H1 (cell line): ENCODE measurements around the gene SDC4. TPM values are rescaled to one million over a fixed set of nuclear protein-coding genes. Genes with fewer than 3 reads are reported as not detected.

Experiments
- CTCF ChIA-PET: fragments of 300-600 bp; sonication (Branson Sonifier 250); formaldehyde crosslinking; loops from one replicate; lab custom pipeline; 2021; ENCODE audit not compliant: partially characterized antibody; lab: Charles Lee
- POLR2A ChIA-PET: fragments of 300-600 bp; sonication (Branson Sonifier 250); formaldehyde crosslinking; loops from one replicate; lab custom pipeline; 2021; ENCODE audit warnings: inconsistent platforms; ENCODE audit not compliant: partially characterized antibody; lab: Charles Lee
- DNase-seq, 2 experiments: peaks; one replicate each; pipeline versions ENCODE4 v3.0.0 to v3.0.0-alpha.2; 2010 to 2022; ENCODE audit warnings: low spot score in 2 of 2, low read depth in 1 of 2, mixed read lengths in 1 of 2
- FAIRE-seq: peaks from 2 replicates; lab custom pipeline; 2011; peaks lifted over from hg19 to GRCh38; lab: Jason Lieb, UNC
- H2AFZ ChIP-seq: 2 replicates; pipeline ENCODE4 v1.8.1; 2012; ENCODE audit warnings: low read length, inconsistent platforms
- H2AK5ac ChIP-seq: 2 replicates; pipeline ENCODE4 v1.6.1; 2013; ENCODE audit warnings: low read depth, low read length
- H2BK120ac ChIP-seq: replicated peaks from 2 replicates; pipeline ENCODE3; 2013; ENCODE audit warnings: low read depth, low read length, inconsistent platforms
- H2BK12ac ChIP-seq: 2 replicates; pipeline ENCODE4 v1.6.1; 2013; ENCODE audit warnings: low read depth, low read length
- H2BK15ac ChIP-seq: 2 replicates; pipeline ENCODE4 v1.6.1; 2013; ENCODE audit warnings: low read length
- H2BK20ac ChIP-seq: 2 replicates; pipeline ENCODE4 v1.6.1; 2013; ENCODE audit warnings: low read length
- H2BK5ac ChIP-seq: 2 replicates; pipeline ENCODE4 v1.6.1; 2013; ENCODE audit warnings: low read depth, low read length
- H3K14ac ChIP-seq: 2 replicates; pipeline ENCODE4 v1.6.1; 2013; ENCODE audit warnings: inconsistent platforms; ENCODE audit not compliant: insufficient read length
- H3K18ac ChIP-seq: 2 replicates; pipeline ENCODE4 v1.6.1; 2013; ENCODE audit warnings: low read length; ENCODE audit errors: extremely low read depth
- H3K23ac ChIP-seq: 2 replicates; pipeline ENCODE4 v1.6.1; 2013; ENCODE audit warnings: inconsistent platforms; ENCODE audit not compliant: insufficient read length
- H3K23me2 ChIP-seq: 2 replicates; pipeline ENCODE4 v1.6.1; 2013; ENCODE audit warnings: low read depth, low read length
- H3K27ac ChIP-seq: 2 replicates; pipeline ENCODE4 v1.6.1; 2011; ENCODE audit warnings: low read depth, low read length, inconsistent platforms
- H3K27me3 ChIP-seq, 4 experiments: replicated peaks in 1 of 4; 1 replicate in 1 of 4; 2 replicates in 3 of 4; pipeline versions ENCODE4 v1.6.1 to v1.8.1; 2011 to 2013; ENCODE audit warnings: low read length in 3 of 4, mild to moderate bottlenecking in 3 of 4, inconsistent platforms in 2 of 4, mixed read lengths in 2 of 4, moderate library complexity in 1 of 4; ENCODE audit not compliant: control insufficient read depth in 3 of 4, insufficient read depth in 3 of 4; ENCODE audit errors: extremely low read depth in 1 of 4
- H3K36me3 ChIP-seq, 4 experiments: 2 replicates each; pipeline versions ENCODE4 v1.6.1 to v1.8.1; 2011 to 2013; ENCODE audit warnings: mild to moderate bottlenecking in 4 of 4, low read length in 3 of 4, moderate library complexity in 2 of 4, control low read depth in 1 of 4, inconsistent platforms in 1 of 4; ENCODE audit not compliant: insufficient read depth in 4 of 4, control insufficient read depth in 2 of 4
- H3K4ac ChIP-seq: replicated peaks from 2 replicates; pipeline ENCODE3; 2013; ENCODE audit warnings: low read length, low read depth, mixed read lengths, inconsistent platforms; ENCODE audit not compliant: insufficient read length
- H3K4me1 ChIP-seq, 4 experiments: replicated peaks in 1 of 4; 1 replicate in 1 of 4; 2 replicates in 3 of 4; pipeline versions ENCODE4 v1.6.1 to v1.8.1; 2011 to 2013; ENCODE audit warnings: low read length in 3 of 4, inconsistent platforms in 2 of 4, mixed read lengths in 1 of 4; ENCODE audit not compliant: insufficient read depth in 4 of 4, control insufficient read depth in 3 of 4
- H3K4me2 ChIP-seq, 2 experiments: 2 replicates each; pipeline versions ENCODE4 v1.6.1 to v1.8.1; 2011 to 2013; ENCODE audit warnings: low read depth in 2 of 2, low read length in 2 of 2, control low read depth in 1 of 2, inconsistent platforms in 1 of 2, mild to moderate bottlenecking in 1 of 2; ENCODE audit not compliant: insufficient read depth in 1 of 2
- H3K4me3 ChIP-seq, 4 experiments: fragments of 200-600, 300-600 bp in 1 of 4; sonication (generic), shearing (Covaris generic), sonication (Bioruptor Twin) in 1 of 4; 2 replicates each; pipeline versions ENCODE4 v1.5.1 to v1.8.1; 2011 to 2016; ENCODE audit warnings: low read length in 4 of 4, low read depth in 3 of 4, control low read depth in 2 of 4, inconsistent platforms in 2 of 4, mild to moderate bottlenecking in 2 of 4, mixed read lengths in 1 of 4, moderate library complexity in 1 of 4; ENCODE audit not compliant: insufficient read depth in 2 of 4; ENCODE audit errors: extremely low read depth in 1 of 4
- H3K56ac ChIP-seq: replicated peaks from 2 replicates; pipeline ENCODE3; 2013; ENCODE audit warnings: low read depth, mild to moderate bottlenecking, mixed read lengths, low read length, inconsistent platforms; ENCODE audit not compliant: insufficient read length
- H3K79me1 ChIP-seq: 2 replicates; pipeline ENCODE4 v1.6.1; 2013; ENCODE audit warnings: low read depth, low read length, control low read depth
- H3K79me2 ChIP-seq, 2 experiments: 2 replicates each; pipeline versions ENCODE4 v1.6.1 to v1.8.1; 2012 to 2013; ENCODE audit warnings: low read length in 2 of 2, mild to moderate bottlenecking in 2 of 2, inconsistent platforms in 1 of 2; ENCODE audit not compliant: insufficient read depth in 2 of 2, control insufficient read depth in 1 of 2
- H3K9ac ChIP-seq, 4 experiments: replicated peaks in 1 of 4; 1 replicate in 1 of 4; 2 replicates in 3 of 4; pipeline versions ENCODE4 v1.6.1 to v1.8.1; 2011 to 2013; ENCODE audit warnings: low read depth in 3 of 4, low read length in 3 of 4, control low read depth in 2 of 4, mild to moderate bottlenecking in 2 of 4, moderate library complexity in 2 of 4, inconsistent platforms in 1 of 4; ENCODE audit errors: extremely low read depth in 1 of 4
- H3K9me3 ChIP-seq, 2 experiments: 2 replicates each; pipeline versions ENCODE4 v1.6.1 to v1.8.1; 2012 to 2013; ENCODE audit warnings: mild to moderate bottlenecking in 2 of 2, moderate library complexity in 2 of 2, control low read depth in 1 of 2, inconsistent platforms in 1 of 2, low read depth in 1 of 2, low read length in 1 of 2, mixed read lengths in 1 of 2; ENCODE audit not compliant: insufficient read depth in 2 of 2
- H4K20me1 ChIP-seq, 2 experiments: replicated peaks in 1 of 2; 2 replicates each; pipeline versions ENCODE3 to v1.8.1; 2011 to 2013; ENCODE audit warnings: inconsistent platforms in 2 of 2, low read length in 2 of 2, mild to moderate bottlenecking in 1 of 2; ENCODE audit not compliant: insufficient read depth in 2 of 2, control insufficient read depth in 1 of 2
- H4K5ac ChIP-seq: 2 replicates; pipeline ENCODE4 v1.6.1; 2013; ENCODE audit warnings: low read length, low read depth, mixed read lengths, inconsistent platforms; ENCODE audit not compliant: insufficient read length
- H4K8ac ChIP-seq: 2 replicates; pipeline ENCODE4 v1.8.0; 2013; ENCODE audit warnings: mild to moderate bottlenecking, moderate library complexity, low read length, inconsistent platforms; ENCODE audit not compliant: insufficient read depth; ENCODE audit errors: extremely low read depth
- H4K91ac ChIP-seq: replicated peaks from 2 replicates; pipeline ENCODE3; 2013; ENCODE audit warnings: low read length, mixed read lengths, inconsistent platforms; ENCODE audit not compliant: insufficient read length
- CBX5 ChIP-seq: fragments of 300-800, 300-1000 bp; sonication (generic); IDR thresholded peaks from 2 replicates; pipeline ENCODE4 v1.7.1; 2016; ENCODE audit warnings: antibody characterized with exemption, low read length, low read depth
- EGR1 ChIP-seq: IDR thresholded peaks from 2 replicates; pipeline ENCODE4 v1.6.1; 2011; ENCODE audit warnings: low read depth, low read length, borderline replicate concordance
- HDAC6 ChIP-seq: IDR thresholded peaks from one replicate; pipeline ENCODE4 v1.7.1; 2012; ENCODE audit warnings: low read depth, mild to moderate bottlenecking, inconsistent platforms, low read length, moderate library complexity
- RAD21 ChIP-seq, 2 experiments: IDR thresholded peaks in 1 of 2; conservative IDR thresholded peaks in 1 of 2; 2 replicates each; pipeline ENCODE4 v1.6.1; 2011; ENCODE audit warnings: low read depth in 2 of 2, low read length in 2 of 2, improper control_type of control experiment in 1 of 2, inconsistent platforms in 1 of 2, mild to moderate bottlenecking in 1 of 2, moderate library complexity in 1 of 2
- RBBP5 ChIP-seq: IDR thresholded peaks from 2 replicates; pipeline ENCODE4 v1.7.1; 2012; ENCODE audit warnings: low read depth, mild to moderate bottlenecking, inconsistent platforms, low read length, moderate library complexity, borderline replicate concordance
- YY1 ChIP-seq: IDR thresholded peaks from 2 replicates; pipeline ENCODE4 v1.6.1; 2011; ENCODE audit warnings: low read depth, mild to moderate bottlenecking, low read length
- WGBS, 2 experiments: shearing (Covaris generic) in 1 of 2; methylation state at CpG; one replicate each; pipeline versions ENCODE4 v1.1.6 to v1.1.7; 2013 to 2015; ENCODE audit warnings: low lambda C conversion rate in 2 of 2, mixed read lengths in 2 of 2, inconsistent platforms in 1 of 2, low coverage in 1 of 2, missing lambda C conversion rate in 1 of 2; ENCODE audit not compliant: insufficient replicate concordance in 2 of 2, insufficient coverage in 1 of 2, insufficient read length in 1 of 2; ENCODE audit errors: extremely low coverage in 1 of 2, missing lambda C conversion rate in 1 of 2; 5-methylcytosine and 5-hydroxymethylcytosine counted together
- polyA plus RNA-seq, 7 experiments: library from polyadenylated mRNA; depleted of rRNA in 3 of 7; stranded (reverse) in 5 of 7; unstranded in 2 of 7; fragments of >200 nt in 5 of 7; fragments of 200-250 nt in 2 of 7; gene quantifications; 1 replicate in 5 of 7; 2 replicates in 1 of 7; 4 replicates in 1 of 7; pipeline versions ENCODE4 v1.2.1 to v1.2.3, GENCODE V29; 2011 to 2013; ENCODE audit warnings: missing spikeins in 2 of 7, mixed read lengths in 2 of 7
- total RNA-seq: library from RNA; stranded (reverse); fragmentation: NEBNext Ultra II Directional; extraction: Animal tissue kit (Norgen Biotek cat#: 25700); gene quantifications from 2 replicates; pipeline ENCODE4 v1.2.1, GENCODE V29; 2021
- TF ChIP-seq, protein P1 (sequence below): IDR thresholded peaks from 2 replicates; pipeline ENCODE4 v1.6.1; 2012; ENCODE audit warnings: inconsistent platforms
- TF ChIP-seq, protein P2 (sequence below), 3 experiments: IDR thresholded peaks; 1 replicate in 2 of 3; 2 replicates in 1 of 3; pipeline versions ENCODE4 v1.5.1 to v1.6.1; 2011; ENCODE audit warnings: low read length in 3 of 3, mild to moderate bottlenecking in 3 of 3, inconsistent platforms in 2 of 3, low read depth in 1 of 3, moderate library complexity in 1 of 3; ENCODE audit not compliant: insufficient read depth in 1 of 3; ENCODE audit errors: control extremely low read depth in 1 of 3

Gene SDC4
- total and polyA plus RNA-seq, 2 of the 8 experiments (the other 6 are each of a cell fraction or from before 2014, with no cell fraction given) = 34.6 to 60.2 TPM

DNA sequence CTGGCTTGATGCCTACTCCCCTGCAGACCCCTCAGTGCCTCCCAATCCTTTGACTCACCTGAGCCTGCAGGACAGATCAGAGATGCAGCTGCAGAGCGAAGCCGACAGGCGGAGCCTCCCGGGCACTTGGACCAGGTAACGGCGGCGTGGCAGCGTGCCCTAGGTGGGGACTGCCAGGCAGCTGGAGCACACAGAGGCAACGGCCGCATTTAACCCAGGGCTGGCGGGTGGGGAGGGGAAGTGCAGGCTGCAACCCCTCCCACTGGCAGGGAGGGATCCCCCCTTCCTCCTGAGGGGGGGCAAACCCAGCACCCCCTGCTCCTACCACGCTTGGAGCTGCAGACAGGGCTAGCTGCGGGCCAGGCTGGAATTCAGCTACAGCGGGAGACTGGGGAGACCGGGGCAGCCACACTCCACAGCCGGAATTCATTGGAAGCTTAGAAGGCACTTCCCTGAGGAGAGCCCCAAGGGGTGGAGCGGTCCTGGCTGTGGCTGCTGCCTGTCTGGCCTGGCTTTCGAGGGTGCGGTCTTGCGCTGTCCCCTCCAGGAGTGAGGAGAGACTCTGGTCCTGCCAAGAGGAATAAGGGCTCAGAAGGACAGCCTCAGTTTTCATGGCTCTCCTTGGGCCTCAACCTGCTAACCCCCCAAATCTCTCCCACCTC is 40.0 kb downstream of the SDC4 start, which contains the start of gene MATN4:
Gene MATN4 (minus strand): TSS at position 183 of the 662 bp plus-strand sequence. CDS start 2,717 bp downstream, outside the sequence.
- WGBS, 2 experiments = 41% methylated on average over 20 of the region's 20 CpGs; no CpG with 5 or more reads in 1 of the 2 experiments
- H3K4me3 ChIP-seq = peak within 1 kb of the TSS in 1 of 4 experiments; percentile 35; a peak in 1 of 8 replicates
- H3K4me1 ChIP-seq = peaks cover 0 to 14% (median 8%) of the 10 kb centered on the region in 4 experiments; a peak in 5 of 7 replicates
- peak within 1 kb of the TSS; percentile 93; the same call in 1 of the 2 replicates for H2BK12ac ChIP-seq
- FAIRE-seq (no peak), DNase-seq (peak in 1 of 2 experiments; percentile 80)
- H4K91ac ChIP-seq = no peak within 1 kb of the TSS
- CTCF ChIA-PET = interaction anchor here (0.7 to 2.8 kb wide), 12 partner anchors 10 to 463 kb away, joined by 3 to 29 read pairs (median 4); no protein-coding TSS in a partner anchor
- H3K27ac ChIP-seq = no peak within 1 kb of the TSS
- peak within 1 kb of the TSS; percentile 30 to 56; a peak in 3 of 4 replicates for H3K4me2 ChIP-seq
- H4K5ac ChIP-seq = no peak within 1 kb of the TSS
- peaks cover 4% of the 10 kb centered on the region; the same call in 1 of the 2 replicates for H3K23me2 ChIP-seq
- no peak within 1 kb of the TSS for H2AK5ac ChIP-seq
- no peak within 1 kb of the TSS for H3K14ac ChIP-seq
- peak within 1 kb of the TSS; percentile 81; the same call in 1 of the 2 replicates for H2BK15ac ChIP-seq
- H4K8ac ChIP-seq = no peak within 1 kb of the TSS; the same call in 1 of the 2 replicates
- TF ChIP-seq RBBP5 = 0 out of 2 replicates have a peak, but pooled peaks have one; percentile 38
- TF ChIP-seq, protein P1, sequence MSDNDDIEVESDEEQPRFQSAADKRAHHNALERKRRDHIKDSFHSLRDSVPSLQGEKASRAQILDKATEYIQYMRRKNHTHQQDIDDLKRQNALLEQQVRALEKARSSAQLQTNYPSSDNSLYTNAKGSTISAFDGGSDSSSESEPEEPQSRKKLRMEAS = peak; percentile 73
- no peak for TF ChIP-seq HDAC6
- no peak for TF ChIP-seq YY1
- TF ChIP-seq, protein P2, sequence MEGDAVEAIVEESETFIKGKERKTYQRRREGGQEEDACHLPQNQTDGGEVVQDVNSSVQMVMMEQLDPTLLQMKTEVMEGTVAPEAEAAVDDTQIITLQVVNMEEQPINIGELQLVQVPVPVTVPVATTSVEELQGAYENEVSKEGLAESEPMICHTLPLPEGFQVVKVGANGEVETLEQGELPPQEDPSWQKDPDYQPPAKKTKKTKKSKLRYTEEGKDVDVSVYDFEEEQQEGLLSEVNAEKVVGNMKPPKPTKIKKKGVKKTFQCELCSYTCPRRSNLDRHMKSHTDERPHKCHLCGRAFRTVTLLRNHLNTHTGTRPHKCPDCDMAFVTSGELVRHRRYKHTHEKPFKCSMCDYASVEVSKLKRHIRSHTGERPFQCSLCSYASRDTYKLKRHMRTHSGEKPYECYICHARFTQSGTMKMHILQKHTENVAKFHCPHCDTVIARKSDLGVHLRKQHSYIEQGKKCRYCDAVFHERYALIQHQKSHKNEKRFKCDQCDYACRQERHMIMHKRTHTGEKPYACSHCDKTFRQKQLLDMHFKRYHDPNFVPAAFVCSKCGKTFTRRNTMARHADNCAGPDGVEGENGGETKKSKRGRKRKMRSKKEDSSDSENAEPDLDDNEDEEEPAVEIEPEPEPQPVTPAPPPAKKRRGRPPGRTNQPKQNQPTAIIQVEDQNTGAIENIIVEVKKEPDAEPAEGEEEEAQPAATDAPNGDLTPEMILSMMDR (IDR thresholded peaks at IDR 0.05; ENCODE audit: control extremely low read depth in 1 of 3, insufficient read depth in 1 of 3, low read depth in 1 of 3, low read length in 3 of 3) = peak; percentile 55 to 70 (median 65)
- peak; percentile 15 to 32; a peak in 1 of 4 replicates for TF ChIP-seq RAD21 (IDR thresholded peaks at IDR 0.05 in 1 of 2, conservative IDR thresholded peaks at IDR 0.05 in 1 of 2; ENCODE audit: low read depth in 2 of 2, low read length in 2 of 2)
- TF ChIP-seq CBX5 = no peak
- TF ChIP-seq EGR1 = 0 out of 2 replicates have a peak, but pooled peaks have one; percentile 13
- no peaks in the 10 kb centered on the region for H3K9me3 ChIP-seq
- no peak within 1 kb of the TSS for H2BK5ac ChIP-seq
- H2AFZ ChIP-seq = 0 out of 2 replicates have a peak within 1 kb of the TSS, but pooled peaks have one; percentile 7
- H3K18ac ChIP-seq = no peak within 1 kb of the TSS
- H2BK20ac ChIP-seq = no peak within 1 kb of the TSS
- H3K27me3 ChIP-seq = peaks cover 0 to 15% (median 5%) of the 10 kb centered on the region in 4 experiments; a peak in 5 of 7 replicates
- no peak within 1 kb of the TSS for H3K23ac ChIP-seq
- peaks cover 0 to 1% of the 10 kb centered on the region in 2 experiments for H4K20me1 ChIP-seq
- POLR2A ChIA-PET = interaction anchor here (0.8 to 3.0 kb wide), 3 partner anchors 10 to 41 kb away, joined by 3 to 7 read pairs (median 3); no protein-coding TSS in a partner anchor
- H2BK120ac ChIP-seq = no peak within 1 kb of the TSS
- H3K9ac ChIP-seq = no peak within 1 kb of the TSS
- no peak within 1 kb of the TSS for H3K56ac ChIP-seq
- no peaks in the 10 kb centered on the region for H3K36me3 ChIP-seq
- H3K79me2 ChIP-seq = no peaks in the 10 kb centered on the region
- H3K4ac ChIP-seq = no peak within 1 kb of the TSS
- H3K79me1 ChIP-seq = no peaks in the 10 kb centered on the region
